Parathyroid adenoma (tissue), 2 donors: Measurements from ENCODE around the gene OR2AT4.
"Not testable (repeated sequence)": the region's sequence is repeated elsewhere in the genome, so short reads cannot be mapped to it uniquely, and the experiment has no call there.

Source experiments
- H2AFZ ChIP-seq: fragments of 300-600 bp; sonication (generic); one replicate; pipeline ENCODE4 v1.7.0; 2017; ENCODE audit warnings: antibody characterized with exemption, mild to moderate bottlenecking
- H3K27ac ChIP-seq: fragments of 300-600 bp; sonication (generic); one replicate; pipeline ENCODE4 v1.7.0; 2017
- H3K27me3 ChIP-seq: fragments of 300-600 bp; sonication (generic); one replicate; pipeline ENCODE4 v1.7.0; 2017; ENCODE audit warnings: low read length; ENCODE audit not compliant: control insufficient read depth, insufficient read depth
- H3K36me3 ChIP-seq: fragments of 300-600 bp; sonication (generic); one replicate; pipeline ENCODE4 v1.7.0; 2017; ENCODE audit warnings: low read length; ENCODE audit not compliant: control insufficient read depth, insufficient read depth
- H3K4me1 ChIP-seq: fragments of 300-600 bp; sonication (generic); one replicate; pipeline ENCODE4 v1.7.0; 2017; ENCODE audit warnings: control low read depth
- H3K4me2 ChIP-seq: fragments of 300-600 bp; sonication (generic); one replicate; pipeline ENCODE4 v1.7.0; 2017; ENCODE audit warnings: low read length
- H3K4me3 ChIP-seq: fragments of 300-600 bp; sonication (generic); one replicate; pipeline ENCODE4 v1.7.0; 2017; ENCODE audit warnings: low read depth, low read length
- H3K79me2 ChIP-seq: fragments of 300-600 bp; sonication (generic); one replicate; pipeline ENCODE4 v1.7.0; 2017; ENCODE audit warnings: control low read depth
- H3K9ac ChIP-seq: fragments of 300-600 bp; sonication (generic); one replicate; pipeline ENCODE4 v1.7.0; 2017; ENCODE audit warnings: mild to moderate bottlenecking
- H3K9me3 ChIP-seq: fragments of 300-600 bp; sonication (generic); one replicate; pipeline ENCODE4 v1.7.0; 2017; ENCODE audit warnings: low read length; ENCODE audit not compliant: control insufficient read depth
- TF ChIP-seq, protein P1 (sequence below): fragments of 300-600 bp; sonication (generic); IDR thresholded peaks from one replicate; pipeline ENCODE4 v1.7.0; 2017; ENCODE audit warnings: antibody characterized with exemption, mild to moderate bottlenecking
- donor health status: primary hyperparathyroidism.

Gene OR2AT4

DNA sequence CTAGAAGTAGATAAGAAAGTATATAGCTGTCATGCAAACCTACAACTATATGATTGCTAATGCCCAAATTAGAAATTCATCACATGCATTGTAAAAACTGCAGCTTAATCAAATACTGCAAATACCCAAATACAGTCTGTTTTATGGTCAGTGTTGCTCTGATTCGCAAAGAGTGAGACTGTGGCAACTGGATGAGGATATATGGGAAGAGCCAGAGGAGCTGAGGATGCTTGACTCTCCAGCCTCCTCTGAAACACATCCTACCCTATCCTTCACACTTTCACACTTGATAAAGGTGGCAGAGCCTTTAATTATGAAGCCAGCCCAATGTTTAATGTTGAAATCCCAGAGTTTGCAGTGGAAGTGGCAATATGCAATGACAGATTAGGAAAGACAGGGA, 21.9 kb upstream of the OR2AT4 start:
- H3K4me2 ChIP-seq, result no peak overlapping the region
- H3K4me1 ChIP-seq, result no peaks in the 10 kb centered on the region
- no peak overlapping the region for H3K9ac ChIP-seq
- no peaks in the 10 kb centered on the region for H3K9me3 ChIP-seq
- TF ChIP-seq, protein P1, sequence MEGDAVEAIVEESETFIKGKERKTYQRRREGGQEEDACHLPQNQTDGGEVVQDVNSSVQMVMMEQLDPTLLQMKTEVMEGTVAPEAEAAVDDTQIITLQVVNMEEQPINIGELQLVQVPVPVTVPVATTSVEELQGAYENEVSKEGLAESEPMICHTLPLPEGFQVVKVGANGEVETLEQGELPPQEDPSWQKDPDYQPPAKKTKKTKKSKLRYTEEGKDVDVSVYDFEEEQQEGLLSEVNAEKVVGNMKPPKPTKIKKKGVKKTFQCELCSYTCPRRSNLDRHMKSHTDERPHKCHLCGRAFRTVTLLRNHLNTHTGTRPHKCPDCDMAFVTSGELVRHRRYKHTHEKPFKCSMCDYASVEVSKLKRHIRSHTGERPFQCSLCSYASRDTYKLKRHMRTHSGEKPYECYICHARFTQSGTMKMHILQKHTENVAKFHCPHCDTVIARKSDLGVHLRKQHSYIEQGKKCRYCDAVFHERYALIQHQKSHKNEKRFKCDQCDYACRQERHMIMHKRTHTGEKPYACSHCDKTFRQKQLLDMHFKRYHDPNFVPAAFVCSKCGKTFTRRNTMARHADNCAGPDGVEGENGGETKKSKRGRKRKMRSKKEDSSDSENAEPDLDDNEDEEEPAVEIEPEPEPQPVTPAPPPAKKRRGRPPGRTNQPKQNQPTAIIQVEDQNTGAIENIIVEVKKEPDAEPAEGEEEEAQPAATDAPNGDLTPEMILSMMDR, result no peak
- H3K36me3 ChIP-seq, result no peaks in the 10 kb centered on the region
- H3K79me2 ChIP-seq, result no peaks in the 10 kb centered on the region
- no peaks in the 10 kb centered on the region for H3K27me3 ChIP-seq
- H3K4me3 ChIP-seq, result no peak overlapping the region
- H2AFZ ChIP-seq, result no peak overlapping the region
- H3K27ac ChIP-seq, result no peak overlapping the region

DNA sequence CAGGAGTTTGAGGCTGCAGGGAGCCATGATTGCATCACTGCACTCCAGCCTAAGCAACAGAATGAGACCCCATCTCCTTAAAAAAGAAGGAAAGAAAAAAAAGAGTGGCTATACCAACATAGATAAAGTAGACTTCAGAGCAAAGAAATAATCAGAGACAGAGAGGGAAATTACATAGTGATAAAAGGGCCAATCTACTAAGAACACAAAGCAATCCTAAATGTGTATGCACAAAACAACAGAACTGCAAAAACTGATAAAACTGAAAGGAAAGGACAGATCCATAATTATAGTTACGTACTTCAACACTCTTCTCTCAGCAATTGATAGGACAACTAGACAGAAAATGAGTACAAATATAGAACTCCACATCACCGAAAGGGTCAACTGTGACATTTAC, 17.8 kb upstream of the OR2AT4 start:
- Histone ChIP-seq H3K9me3 (no peaks in the 10 kb centered on the region), H3K4me2 (no peak overlapping the region), H3K27me3 (no peaks in the 10 kb centered on the region), H3K27ac (no peak overlapping the region), H3K9ac (no peak overlapping the region), H3K4me3 (no peak overlapping the region), H3K79me2 (no peaks in the 10 kb centered on the region), H3K4me1 (no peaks in the 10 kb centered on the region), H2AFZ (no peak overlapping the region), H3K36me3 (no peaks in the 10 kb centered on the region)
- TF ChIP-seq, protein P1, result no peak

DNA sequence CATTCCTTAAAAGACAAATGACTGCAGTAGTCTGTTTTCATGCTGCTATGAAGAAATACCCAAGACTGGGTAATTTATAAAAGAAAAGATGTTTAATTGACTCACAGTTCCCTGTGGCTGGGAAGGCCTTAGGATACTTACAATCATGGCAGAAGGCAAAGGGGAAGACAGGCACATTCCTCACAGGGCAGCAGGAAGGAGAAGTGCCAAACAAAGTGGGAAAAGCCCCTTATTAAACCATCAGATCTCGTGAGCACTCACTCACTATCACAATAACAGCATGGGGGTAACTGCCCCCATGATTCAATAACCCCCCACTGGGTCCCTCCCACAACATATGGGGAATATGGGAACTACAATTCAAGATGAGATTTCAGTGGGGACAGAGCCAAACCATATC, 16.4 kb upstream of the OR2AT4 start:
- H3K79me2 ChIP-seq, result no peaks in the 10 kb centered on the region
- no peaks in the 10 kb centered on the region for H3K36me3 ChIP-seq
- no peak overlapping the region for H3K4me2 ChIP-seq
- H3K4me3 ChIP-seq, result no peak overlapping the region
- no peak overlapping the region for H3K27ac ChIP-seq
- no peak overlapping the region for H2AFZ ChIP-seq
- no peak overlapping the region for H3K9ac ChIP-seq
- no peaks in the 10 kb centered on the region for H3K27me3 ChIP-seq
- no peaks in the 10 kb centered on the region for H3K4me1 ChIP-seq
- TF ChIP-seq, protein P1, result no peak
- no peaks in the 10 kb centered on the region for H3K9me3 ChIP-seq

DNA sequence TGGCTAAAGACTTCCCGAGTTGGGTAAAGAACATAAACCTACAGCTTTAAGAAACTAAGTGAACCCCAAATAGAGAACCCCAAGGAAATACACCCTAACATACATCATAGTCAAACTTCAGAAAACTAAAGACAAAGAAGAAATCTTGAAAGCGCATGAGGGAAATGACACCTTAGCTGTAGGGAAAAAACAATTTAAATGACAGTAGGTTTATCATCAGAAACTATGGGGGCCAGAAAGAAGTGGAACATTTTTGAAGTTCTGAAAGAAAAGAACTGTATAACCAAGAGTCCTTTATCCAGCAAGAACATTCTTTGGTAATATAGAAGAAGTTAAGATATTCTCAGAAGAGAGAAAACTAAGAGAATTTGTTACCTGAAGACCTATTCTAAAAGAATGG, 15.5 kb upstream of the OR2AT4 start:
- no peaks in the 10 kb centered on the region for H3K9me3 ChIP-seq
- no peaks in the 10 kb centered on the region for H3K36me3 ChIP-seq
- no peak overlapping the region for H3K9ac ChIP-seq
- no peak overlapping the region for H3K4me3 ChIP-seq
- no peak overlapping the region for H2AFZ ChIP-seq
- no peaks in the 10 kb centered on the region for H3K4me1 ChIP-seq
- H3K79me2 ChIP-seq, result no peaks in the 10 kb centered on the region
- TF ChIP-seq, protein P1, result no peak
- no peak overlapping the region for H3K27ac ChIP-seq
- no peak overlapping the region for H3K4me2 ChIP-seq
- no peaks in the 10 kb centered on the region for H3K27me3 ChIP-seq

DNA sequence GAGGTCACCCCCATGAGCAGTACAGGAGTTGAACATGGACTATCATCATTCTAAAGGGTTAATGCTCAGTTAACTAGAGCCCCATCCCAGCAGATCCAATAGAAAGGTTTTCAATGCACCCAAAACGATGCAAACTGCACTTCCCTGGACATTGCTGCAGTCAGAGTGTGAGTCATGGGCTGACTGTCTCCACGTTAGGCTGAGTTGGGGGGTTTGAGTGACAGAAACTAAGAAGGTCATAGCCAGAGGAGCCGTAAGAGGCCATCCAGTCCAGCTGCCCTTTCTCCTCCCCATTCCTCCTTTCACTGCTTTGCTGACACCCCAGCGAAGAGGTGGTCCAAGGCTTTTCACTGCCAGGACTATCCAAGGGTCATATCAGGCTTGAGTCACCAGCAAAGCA, 10.5 kb upstream of the OR2AT4 start:
- TF ChIP-seq, protein P1, result no peak
- Histone ChIP-seq H3K27me3 (no peaks in the 10 kb centered on the region), H3K4me3 (no peak overlapping the region), H3K4me1 (no peaks in the 10 kb centered on the region), H3K9ac (no peak overlapping the region), H3K36me3 (no peaks in the 10 kb centered on the region), H3K79me2 (no peaks in the 10 kb centered on the region), H2AFZ (no peak overlapping the region), H3K9me3 (no peaks in the 10 kb centered on the region), H3K4me2 (no peak overlapping the region), H3K27ac (no peak overlapping the region)

DNA sequence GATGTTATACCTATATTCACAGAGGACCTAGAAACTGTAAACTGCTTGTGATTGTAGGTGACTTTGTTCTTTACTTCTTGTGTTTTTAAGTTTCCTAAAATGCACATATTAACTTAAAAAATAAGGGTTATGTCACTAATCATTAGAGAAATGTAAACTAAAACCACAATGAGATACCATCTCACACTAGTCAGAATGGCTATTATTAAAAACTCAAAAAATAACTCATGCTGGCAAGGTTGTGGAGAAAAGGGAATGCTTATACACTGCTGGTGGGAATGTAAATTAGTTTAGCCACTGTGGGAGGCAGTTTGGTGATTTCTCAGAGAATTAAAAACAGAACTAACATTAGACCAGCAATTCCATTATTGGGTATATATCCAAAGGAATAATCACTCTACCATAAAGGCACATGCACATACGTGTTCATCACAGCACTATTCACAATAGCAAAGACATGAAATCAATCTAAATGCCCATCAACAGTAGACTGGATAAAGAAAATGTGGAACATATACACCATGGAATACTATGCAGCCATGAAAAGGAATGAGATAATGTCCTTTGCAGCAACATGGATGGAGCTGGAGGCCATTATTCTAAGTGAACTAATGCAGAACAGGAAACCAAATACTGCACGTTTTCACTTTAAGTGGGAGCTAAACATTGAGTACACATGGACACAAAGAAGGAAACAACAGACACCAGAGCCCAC, 9.4 kb upstream of the OR2AT4 start:
- H3K4me1 ChIP-seq, H3K9ac ChIP-seq, H3K27me3 ChIP-seq, H3K9me3 ChIP-seq, H3K36me3 ChIP-seq, H3K27ac ChIP-seq, H3K4me2 ChIP-seq, H2AFZ ChIP-seq, H3K79me2 ChIP-seq, H3K4me3 ChIP-seq: not testable (repeated sequence)
